ENCODE results near the gene RMC1. TPM values are rescaled to one million over a fixed set of nuclear protein-coding genes. Genes with fewer than 3 reads are reported as not detected.
"Not testable (repeated sequence)": the region's sequence is repeated elsewhere in the genome, so short reads cannot be mapped to it uniquely, and the experiment has no call there.

RMC1 gene
- total and polyA plus RNA-seq, 8 donors = 7.7 to 31.9 (median 10.7) TPM

DNA sequence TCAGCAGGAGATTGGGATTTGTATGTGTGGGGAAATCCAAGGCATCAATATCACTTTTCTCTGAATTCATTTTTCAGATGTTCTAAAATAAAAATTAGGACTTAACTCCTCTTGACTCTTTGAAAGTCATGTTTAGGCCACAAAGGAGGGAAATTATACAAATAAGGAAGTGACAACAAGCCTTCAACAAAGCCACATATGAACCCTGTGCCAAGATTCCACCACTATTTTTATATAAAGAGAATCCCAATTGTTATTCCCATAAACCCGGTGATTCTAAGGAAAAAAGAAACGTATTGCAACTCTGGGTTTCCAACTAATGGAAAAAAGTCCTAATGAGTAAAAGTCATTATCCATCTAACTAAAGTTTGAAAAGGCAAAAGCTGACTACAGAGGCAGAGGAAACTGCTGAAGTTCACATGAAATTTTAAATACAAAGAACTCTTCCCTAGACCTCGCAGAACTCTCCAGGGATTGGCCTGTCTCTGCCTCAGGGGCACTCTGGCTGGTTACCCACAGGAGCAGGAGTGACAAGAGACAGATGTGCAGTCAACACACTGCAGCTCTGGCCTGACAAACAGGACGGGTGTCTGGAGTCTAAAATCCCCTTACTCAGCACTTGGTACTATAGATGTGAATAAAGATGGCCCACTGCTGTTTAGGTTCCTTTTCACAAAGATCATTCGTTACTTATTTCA is 71.4 kb downstream of the RMC1 start:
- no peak overlapping the region for H3K4me3 ChIP-seq
- H3K27ac ChIP-seq = peak overlapping the region in 1 of 4 donors; percentile 4
- DNase-seq (no peak), ATAC-seq (no peak), FAIRE-seq (no peak)
- TF ChIP-seq, protein P1, sequence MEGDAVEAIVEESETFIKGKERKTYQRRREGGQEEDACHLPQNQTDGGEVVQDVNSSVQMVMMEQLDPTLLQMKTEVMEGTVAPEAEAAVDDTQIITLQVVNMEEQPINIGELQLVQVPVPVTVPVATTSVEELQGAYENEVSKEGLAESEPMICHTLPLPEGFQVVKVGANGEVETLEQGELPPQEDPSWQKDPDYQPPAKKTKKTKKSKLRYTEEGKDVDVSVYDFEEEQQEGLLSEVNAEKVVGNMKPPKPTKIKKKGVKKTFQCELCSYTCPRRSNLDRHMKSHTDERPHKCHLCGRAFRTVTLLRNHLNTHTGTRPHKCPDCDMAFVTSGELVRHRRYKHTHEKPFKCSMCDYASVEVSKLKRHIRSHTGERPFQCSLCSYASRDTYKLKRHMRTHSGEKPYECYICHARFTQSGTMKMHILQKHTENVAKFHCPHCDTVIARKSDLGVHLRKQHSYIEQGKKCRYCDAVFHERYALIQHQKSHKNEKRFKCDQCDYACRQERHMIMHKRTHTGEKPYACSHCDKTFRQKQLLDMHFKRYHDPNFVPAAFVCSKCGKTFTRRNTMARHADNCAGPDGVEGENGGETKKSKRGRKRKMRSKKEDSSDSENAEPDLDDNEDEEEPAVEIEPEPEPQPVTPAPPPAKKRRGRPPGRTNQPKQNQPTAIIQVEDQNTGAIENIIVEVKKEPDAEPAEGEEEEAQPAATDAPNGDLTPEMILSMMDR (IDR thresholded peaks at IDR 0.05) = no peak
- H3K9me3 ChIP-seq = no peaks in the 10 kb centered on the region
- intact Hi-C loops (cut with DNase I) = no loop called here
- no peaks in the 10 kb centered on the region for H3K27me3 ChIP-seq
- peaks cover 0 to 8% (median 0%) of the 10 kb centered on the region in 3 donors for H3K4me1 ChIP-seq
- H3K36me3 ChIP-seq = no peaks in the 10 kb centered on the region
- WGBS, 2 donors = 82 to 83% methylated on average over 5 of the region's 5 CpGs

DNA sequence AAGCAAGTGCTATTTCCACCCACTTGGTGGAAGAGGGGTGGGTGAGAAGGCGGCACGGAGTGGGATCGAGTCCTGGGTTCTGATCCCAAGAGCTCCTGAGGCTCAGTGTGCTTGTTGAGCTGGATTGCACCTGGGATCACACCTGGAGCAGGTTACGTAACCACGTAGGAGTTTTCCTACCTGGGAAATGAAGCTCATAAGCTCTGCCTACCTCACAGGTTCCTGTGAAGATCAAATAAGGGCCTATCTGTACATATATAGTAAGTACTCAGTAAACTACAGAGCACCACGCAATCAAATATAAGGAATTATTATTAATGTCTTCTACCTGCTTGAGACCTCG is 72.0 kb downstream of the RMC1 start:
- Histone ChIP-seq H3K27ac (no peak overlapping the region), H3K9me3 (no peaks in the 10 kb centered on the region)
- no peak for FAIRE-seq

DNA sequence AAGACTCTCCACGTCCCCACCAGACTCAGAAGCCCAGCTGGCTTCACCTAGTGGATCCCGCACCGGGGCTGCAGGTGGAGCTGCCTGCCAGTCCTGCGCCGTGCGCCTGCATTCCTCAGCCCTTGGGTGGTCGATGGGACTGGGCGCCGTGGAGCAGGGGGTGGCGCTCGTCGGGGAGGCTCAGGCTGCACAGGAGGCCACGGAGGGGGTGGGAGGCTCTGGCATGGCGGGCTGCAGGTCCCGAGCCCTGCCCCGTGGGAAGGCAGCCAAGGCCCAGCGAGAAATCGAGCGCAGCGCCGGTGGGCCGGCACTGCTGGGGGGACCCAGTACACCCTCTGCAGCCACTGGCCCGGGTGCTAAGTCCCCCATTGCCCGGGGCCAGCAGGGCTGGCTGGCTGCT is 74.2 kb downstream of the RMC1 start:
- H3K4me1 ChIP-seq = peaks cover 0 to 14% (median 0%) of the 10 kb centered on the region in 3 donors
- H3K4me3 ChIP-seq; H3K27ac ChIP-seq; FAIRE-seq; H3K27me3 ChIP-seq; intact Hi-C loops (cut with DNase I); H3K36me3 ChIP-seq; ATAC-seq; H3K9me3 ChIP-seq: not testable (repeated sequence)
- peak in 1 of 6 donors; percentile 51 for DNase-seq
- 97 to 98% methylated on average over 9 to 23 of the region's 24 CpGs for WGBS, 2 donors

More for the DNA sequence above, 72.0 kb downstream of the RMC1 start:
- H3K4me3 ChIP-seq = no peak overlapping the region
- no peaks in the 10 kb centered on the region for H3K36me3 ChIP-seq
- peaks cover 0 to 13% (median 0%) of the 10 kb centered on the region in 3 donors for H3K4me1 ChIP-seq
- TF ChIP-seq, protein P1 (IDR thresholded peaks at IDR 0.05) = no peak
- WGBS, 2 donors = 92 to 95% methylated on average over 7 of the region's 7 CpGs
- intact Hi-C loops (cut with DNase I) = no loop called here
- no peaks in the 10 kb centered on the region for H3K27me3 ChIP-seq
- no peak for DNase-seq
- ATAC-seq = no peak

DNA sequence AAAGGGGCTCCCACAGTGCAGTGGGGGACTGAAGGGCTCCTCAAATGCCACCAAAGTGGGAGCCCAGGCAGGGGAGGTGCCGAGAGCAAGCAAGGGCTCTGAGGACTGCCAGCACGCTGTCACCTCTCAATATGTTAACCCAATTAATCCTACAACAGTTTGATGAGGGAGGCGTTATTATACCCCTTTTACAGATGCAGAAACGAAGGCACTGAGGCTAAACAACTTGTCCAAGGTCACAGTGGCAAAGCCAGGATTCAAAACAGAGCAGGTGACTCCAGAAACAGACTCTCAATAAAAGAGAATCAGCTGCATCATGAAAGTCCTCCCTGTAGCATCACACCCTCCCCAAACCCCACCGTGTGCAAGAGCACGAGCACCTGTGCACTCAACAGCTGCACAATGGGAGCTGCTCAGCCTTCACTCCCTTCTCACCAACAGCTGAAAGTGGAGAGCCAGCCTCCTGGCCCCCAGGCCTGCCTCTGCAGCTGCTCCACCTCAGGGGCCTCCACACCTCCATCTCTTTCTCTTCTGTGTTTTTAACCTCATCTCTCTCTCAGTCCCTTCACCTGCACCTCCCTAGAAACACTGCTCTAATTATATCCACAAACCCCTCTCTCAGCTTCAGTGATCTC is 74.9 kb downstream of the RMC1 start:
- intact Hi-C loops (cut with DNase I) = no loop called here
- Histone ChIP-seq H3K27ac (no peak overlapping the region), H3K27me3 (no peaks in the 10 kb centered on the region), H3K9me3 (no peaks in the 10 kb centered on the region), H3K4me1 (peaks cover 0 to 15% (median 0%) of the 10 kb centered on the region in 3 donors), H3K36me3 (no peaks in the 10 kb centered on the region), H3K4me3 (no peak overlapping the region)
- no peak for FAIRE-seq
- TF ChIP-seq, protein P1 (IDR thresholded peaks at IDR 0.05) = no peak
- no peak for ATAC-seq
- 90 to 93% methylated on average over 5 to 6 of the region's 6 CpGs for WGBS, 2 donors
- DNase-seq = no peak

DNA sequence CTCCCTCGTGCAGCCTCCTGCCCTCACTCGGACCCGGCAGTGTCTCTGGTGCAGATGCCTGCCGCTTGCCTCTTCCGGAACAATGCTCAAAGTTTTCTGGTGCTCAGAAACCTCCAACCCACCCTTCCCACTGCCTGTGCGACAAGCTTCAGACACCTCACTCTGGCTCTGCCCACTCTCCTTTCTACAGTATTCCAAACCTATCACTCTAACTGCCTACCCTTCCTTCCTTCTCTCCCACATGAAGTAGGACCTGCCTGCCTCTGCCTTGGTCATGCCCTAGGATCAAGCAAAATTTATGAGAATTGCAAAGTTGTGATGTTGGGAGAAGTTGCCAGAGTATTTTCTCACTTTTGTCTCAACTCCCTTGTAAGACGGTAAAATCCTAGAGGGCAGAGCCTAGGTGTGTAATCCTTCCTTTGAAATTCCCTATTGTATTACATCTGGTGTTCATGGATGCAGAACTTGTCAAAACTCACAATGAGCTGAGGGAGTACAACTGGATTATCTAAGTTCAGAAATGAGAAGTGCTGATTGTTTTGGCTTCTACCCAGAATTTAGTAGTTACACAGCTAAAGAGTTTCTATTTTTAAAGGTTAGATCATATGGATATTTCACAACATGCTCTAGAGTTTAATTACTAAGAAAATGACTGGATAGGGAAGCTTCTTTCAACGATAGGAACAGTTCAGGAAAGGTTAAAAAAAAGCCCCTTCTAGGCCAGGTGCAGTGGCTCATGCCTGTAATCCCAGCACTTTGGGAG is 75.8 kb downstream of the RMC1 start:
- Histone ChIP-seq H3K4me1 (peaks cover 0 to 21% (median 0%) of the 10 kb centered on the region in 3 donors), H3K27me3 (no peaks in the 10 kb centered on the region), H3K27ac (no peak overlapping the region), H3K4me3 (no peak overlapping the region), H3K9me3 (no peaks in the 10 kb centered on the region), H3K36me3 (no peaks in the 10 kb centered on the region)
- no peak for FAIRE-seq
- DNase-seq = no peak
- TF ChIP-seq, protein P1 (IDR thresholded peaks at IDR 0.05) = no peak
- 88 to 93% methylated on average over 8 of the region's 8 CpGs for WGBS, 2 donors
- peak in 3 of 4 donors; percentile 30 to 56 (median 50) for ATAC-seq
- intact Hi-C loops (cut with DNase I) = no loop called here
